Colonic mucosa (tissue), 4 donors: ENCODE results near the gene PROX2. TPM values are rescaled to one million over a fixed set of nuclear protein-coding genes. Genes with fewer than 3 reads are reported as not detected.

ENCODE experiments used
- DNase-seq: peaks from one replicate; pipeline ENCODE4 v3.0.0-alpha.2; 2020
- H3K27ac ChIP-seq: fragments of 200-600 bp; one replicate; pipeline ENCODE4 v1.8.0; 2021
- H3K27me3 ChIP-seq: fragments of 200-600 bp; one replicate; pipeline ENCODE4 v1.8.0; 2021
- H3K36me3 ChIP-seq: fragments of 200-600 bp; one replicate; pipeline ENCODE4 v1.8.0; 2021
- H3K4me1 ChIP-seq: fragments of 200-600 bp; one replicate; pipeline ENCODE4 v1.8.0; 2021; ENCODE audit warnings: mild to moderate bottlenecking
- H3K4me3 ChIP-seq: fragments of 200-600 bp; one replicate; pipeline ENCODE4 v1.8.0; 2021
- H3K9ac ChIP-seq, 2 donors: one replicate each; pipeline ENCODE4 v1.7.0; 2013; ENCODE audit warnings: control low read depth in 2 of 2, low read depth in 2 of 2, low read length in 2 of 2
- H3K9me3 ChIP-seq: fragments of 200-600 bp; one replicate; pipeline ENCODE4 v1.8.0; 2021
- intact Hi-C: fragments of 100-400 bp; cut with DNase I; formaldehyde crosslinking; loops from one replicate; pipeline ENCODE4 v1.14.1; 2022
- total RNA-seq, 2 donors: library from RNA; stranded (reverse); fragmentation: NEBNext Ultra II Directional in 1 of 2; extraction: Animal tissue kit (Norgen Biotek cat#: 25700) in 1 of 2; gene quantifications; one replicate each; pipeline ENCODE4 v1.2.1, GENCODE V29; 2021
- TF ChIP-seq, protein P1 (sequence below): fragments of 200-600 bp; IDR thresholded peaks from one replicate; pipeline ENCODE4 v1.8.0; 2022; ENCODE audit warnings: antibody characterized with exemption, mild to moderate bottlenecking
- donor health status: healthy.
- donor health status: DM: no; HTN: no; CAD: no.
- donor health status: DM: no; HTN: no; CAD: no.

PROX2 gene
- total RNA-seq, 2 donors from 2014 or later, result not detected

DNA sequence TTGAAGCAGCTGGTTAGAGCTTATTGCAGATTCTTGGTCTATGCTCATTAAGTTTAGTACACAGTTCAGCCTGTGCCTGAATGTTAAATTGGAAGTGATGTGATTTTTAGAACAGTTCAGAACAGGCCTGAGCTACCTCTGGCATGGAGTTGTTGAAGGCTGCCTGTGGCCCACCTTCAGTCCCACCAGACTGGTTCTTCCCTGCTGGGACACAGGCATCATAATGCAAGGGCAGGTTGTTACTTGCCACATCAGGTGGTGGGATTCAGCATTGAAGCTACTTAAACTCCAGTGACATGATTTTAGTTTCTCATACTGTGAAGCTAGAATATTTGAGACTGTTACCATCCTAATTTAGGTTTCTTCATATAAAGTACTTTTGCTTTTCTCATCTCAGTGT lies 49.4 kb downstream of the PROX2 start:
- intact Hi-C loops, result no loop called here
- Histone ChIP-seq H3K36me3 (no peaks in the 10 kb centered on the region), H3K9me3 (no peaks in the 10 kb centered on the region), H3K9ac (no peak overlapping the region), H3K4me1 (no peaks in the 10 kb centered on the region), H3K4me3 (no peak overlapping the region), H3K27me3 (no peaks in the 10 kb centered on the region), H3K27ac (no peak overlapping the region)
- TF ChIP-seq, protein P1, sequence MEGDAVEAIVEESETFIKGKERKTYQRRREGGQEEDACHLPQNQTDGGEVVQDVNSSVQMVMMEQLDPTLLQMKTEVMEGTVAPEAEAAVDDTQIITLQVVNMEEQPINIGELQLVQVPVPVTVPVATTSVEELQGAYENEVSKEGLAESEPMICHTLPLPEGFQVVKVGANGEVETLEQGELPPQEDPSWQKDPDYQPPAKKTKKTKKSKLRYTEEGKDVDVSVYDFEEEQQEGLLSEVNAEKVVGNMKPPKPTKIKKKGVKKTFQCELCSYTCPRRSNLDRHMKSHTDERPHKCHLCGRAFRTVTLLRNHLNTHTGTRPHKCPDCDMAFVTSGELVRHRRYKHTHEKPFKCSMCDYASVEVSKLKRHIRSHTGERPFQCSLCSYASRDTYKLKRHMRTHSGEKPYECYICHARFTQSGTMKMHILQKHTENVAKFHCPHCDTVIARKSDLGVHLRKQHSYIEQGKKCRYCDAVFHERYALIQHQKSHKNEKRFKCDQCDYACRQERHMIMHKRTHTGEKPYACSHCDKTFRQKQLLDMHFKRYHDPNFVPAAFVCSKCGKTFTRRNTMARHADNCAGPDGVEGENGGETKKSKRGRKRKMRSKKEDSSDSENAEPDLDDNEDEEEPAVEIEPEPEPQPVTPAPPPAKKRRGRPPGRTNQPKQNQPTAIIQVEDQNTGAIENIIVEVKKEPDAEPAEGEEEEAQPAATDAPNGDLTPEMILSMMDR, result no peak
- no peak for DNase-seq

Other genes with a start within 250 kb of the PROX2 start
- 10 to 100 TPM; 37.2 to 37.5 TPM for gene AREL1, start 163.1 kb downstream of the PROX2 start, total RNA-seq
- gene FCF1, start 163.0 kb downstream of the PROX2 start, total RNA-seq, result 10 to 100 TPM; 40.3 to 42.2 TPM
- gene YLPM1, start 112.8 kb downstream of the PROX2 start, total RNA-seq, result 10 to 100 TPM; 36.1 to 41.7 TPM
- 100 to 1,000 TPM; 148 to 149 TPM for gene DLST, start 5.8 kb upstream of the PROX2 start, total RNA-seq
- gene RPS6KL1, start 47.1 kb upstream of the PROX2 start, total RNA-seq, result 10 to 100 TPM in 1 of 2 donors, 1 to 10 TPM in 1; 9.1 to 14.0 TPM
- gene PGF, start 79.5 kb upstream of the PROX2 start, total RNA-seq, result 1 to 10 TPM in 1 of 2 donors, under 1 TPM in 1; 0.57 to 2.2 TPM
- gene EIF2B2, start 126.8 kb upstream of the PROX2 start, total RNA-seq, result 10 to 100 TPM; 34.0 to 48.9 TPM
- 10 to 100 TPM; 24.2 to 25.9 TPM for gene MLH3, start 175.3 kb upstream of the PROX2 start, total RNA-seq
- gene ACYP1, start 187.9 kb upstream of the PROX2 start, total RNA-seq, result 10 to 100 TPM; 13.4 to 28.5 TPM
- gene ZC2HC1C, start 193.5 kb upstream of the PROX2 start, total RNA-seq, result 1 to 10 TPM; 3.2 to 4.6 TPM